A673 (cell line): Measurements from ENCODE around the gene JMJD1C. TPM values are rescaled to one million over a fixed set of nuclear protein-coding genes. Genes with fewer than 3 reads are reported as not detected.

ENCODE experiments used
- BruUV-seq: library from RNA; stranded (reverse); fragments of 400-500 nt; replicated peaks from 2 replicates; lab custom pipeline; 2021; lab: Mats Ljungman, UMichigan
- CTCF ChIA-PET: fragments of 300-600 bp; sonication (Branson Sonifier 250); formaldehyde crosslinking; loops from one replicate; lab custom pipeline; 2022; ENCODE audit warnings: antibody characterized with exemption; lab: Charles Lee
- POLR2A ChIA-PET: fragments of 300-600 bp; sonication (Branson Sonifier 250); formaldehyde crosslinking; loops from one replicate; lab custom pipeline; 2022; ENCODE audit warnings: antibody characterized with exemption; ENCODE audit not compliant: low non-redundant PET; lab: Charles Lee
- DNase-seq: peaks from one replicate; pipeline ENCODE4 v3.0.0-alpha.2; 2015; ENCODE audit warnings: low spot score
- H3K27ac ChIP-seq: fragments of 200-600 bp; sonication (generic); 2 replicates; pipeline ENCODE4 v1.5.1; 2016; ENCODE audit warnings: mixed run types, low read depth, mild to moderate bottlenecking, mixed read lengths, antibody characterized with exemption, low read length; ENCODE audit not compliant: poor library complexity, severe bottlenecking
- H3K27me3 ChIP-seq: fragments of 200-600 bp; sonication (generic); replicated peaks from 2 replicates; pipeline ENCODE4 v1.6.1; 2017; ENCODE audit warnings: mixed run types, low read depth, mild to moderate bottlenecking, mixed read lengths, antibody characterized with exemption, low read length; ENCODE audit not compliant: insufficient read depth, poor library complexity
- H3K36me3 ChIP-seq: fragments of 200-600 bp; sonication (generic); 2 replicates; pipeline ENCODE4 v1.6.1; 2016; ENCODE audit warnings: mixed run types, mild to moderate bottlenecking, mixed read lengths, antibody characterized with exemption, low read length; ENCODE audit not compliant: insufficient read depth, poor library complexity, severe bottlenecking
- H3K4me1 ChIP-seq: fragments of 200-600 bp; sonication (generic); 2 replicates; pipeline ENCODE4 v1.6.1; 2017; ENCODE audit warnings: mixed run types, mild to moderate bottlenecking, mixed read lengths, antibody characterized with exemption, low read length; ENCODE audit not compliant: insufficient read depth, poor library complexity, severe bottlenecking
- H3K4me3 ChIP-seq: fragments of 200-600 bp; sonication (generic); 2 replicates; pipeline ENCODE4 v1.5.1; 2016; ENCODE audit warnings: low read depth, mixed run types, mild to moderate bottlenecking, mixed read lengths, low read length; ENCODE audit not compliant: poor library complexity, severe bottlenecking
- H3K9me3 ChIP-seq: fragments of 200-600 bp; sonication (generic); 2 replicates; pipeline ENCODE4 v1.6.1; 2016; ENCODE audit warnings: mixed run types, low read depth, mild to moderate bottlenecking, mixed read lengths, antibody characterized with exemption, low read length; ENCODE audit not compliant: poor library complexity, severe bottlenecking
- EZH2 ChIP-seq: fragments of 200-600 bp; sonication (generic); IDR thresholded peaks from 2 replicates; pipeline ENCODE4 v1.6.1; 2017; ENCODE audit warnings: borderline replicate concordance, low read depth, mild to moderate bottlenecking, mixed read lengths, antibody characterized with exemption, low read length; ENCODE audit not compliant: poor library complexity, severe bottlenecking
- intact Hi-C: fragments of 100-400 bp; cut with micrococcal nuclease; formaldehyde crosslinking; loops from one replicate; pipeline ENCODE4 v1.10.0; 2022; ENCODE audit not compliant: unreplicated experiment
- total RNA-seq: library from RNA; stranded (reverse); gene quantifications from 2 replicates; pipeline ENCODE4 v1.2.3, GENCODE V29; 2021
- TF ChIP-seq, protein P1 (sequence below): fragments of 300-800, 200-600 bp; sonication (generic); conservative IDR thresholded peaks from 2 replicates; pipeline ENCODE4 v1.5.1; 2017; ENCODE audit warnings: low read depth, mild to moderate bottlenecking, antibody characterized with exemption, low read length, moderate library complexity, mixed read lengths

The JMJD1C gene
- total RNA-seq, 1 experiment from 2014 or later: 71.4 TPM

DNA sequence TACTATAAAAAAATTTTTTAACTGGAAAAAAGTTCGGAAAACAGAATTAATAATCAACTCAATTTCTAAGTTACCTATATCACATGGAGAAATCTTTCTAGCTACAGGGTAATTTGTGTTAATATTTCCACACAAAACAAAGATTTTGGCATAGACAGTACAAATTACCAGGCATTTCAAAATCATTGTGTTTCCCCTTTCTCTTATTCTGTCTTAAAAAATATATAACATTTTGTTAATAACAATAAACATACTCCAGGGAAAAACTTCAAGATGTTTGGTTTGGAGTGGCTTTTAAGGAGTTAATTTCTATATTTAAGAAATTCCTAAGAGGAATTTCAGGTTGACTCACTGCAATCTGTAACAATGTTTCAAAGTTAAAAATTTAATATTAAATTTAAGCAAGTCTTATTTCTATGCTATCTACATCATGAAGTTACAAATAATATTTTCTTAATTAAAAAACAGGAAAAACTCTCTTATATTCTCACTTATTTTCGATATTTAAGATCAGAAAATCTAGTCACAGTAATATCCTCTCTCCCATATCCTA lies 200.0 kb downstream of the JMJD1C start:
- intact Hi-C loops: loop anchor here (2.0 to 10.0 kb wide), 5 partner anchors 48 to 449 kb away; partner anchors contain the start of genes JMJD1C and REEP3
- Histone ChIP-seq H3K9me3 (no peaks in the 10 kb centered on the region), H3K4me1 (peaks cover 34% of the 10 kb centered on the region), H3K27me3 (no peaks in the 10 kb centered on the region), H3K4me3 (peak overlapping the region; percentile 56), H3K36me3 (peaks cover 4% of the 10 kb centered on the region), H3K27ac (peak overlapping the region; percentile 90)
- POLR2A ChIA-PET: interaction anchor here (0.7 kb wide), 1 partner anchor 79 kb away, joined by 8 read pairs; no protein-coding TSS in a partner anchor
- TF ChIP-seq, protein P1, sequence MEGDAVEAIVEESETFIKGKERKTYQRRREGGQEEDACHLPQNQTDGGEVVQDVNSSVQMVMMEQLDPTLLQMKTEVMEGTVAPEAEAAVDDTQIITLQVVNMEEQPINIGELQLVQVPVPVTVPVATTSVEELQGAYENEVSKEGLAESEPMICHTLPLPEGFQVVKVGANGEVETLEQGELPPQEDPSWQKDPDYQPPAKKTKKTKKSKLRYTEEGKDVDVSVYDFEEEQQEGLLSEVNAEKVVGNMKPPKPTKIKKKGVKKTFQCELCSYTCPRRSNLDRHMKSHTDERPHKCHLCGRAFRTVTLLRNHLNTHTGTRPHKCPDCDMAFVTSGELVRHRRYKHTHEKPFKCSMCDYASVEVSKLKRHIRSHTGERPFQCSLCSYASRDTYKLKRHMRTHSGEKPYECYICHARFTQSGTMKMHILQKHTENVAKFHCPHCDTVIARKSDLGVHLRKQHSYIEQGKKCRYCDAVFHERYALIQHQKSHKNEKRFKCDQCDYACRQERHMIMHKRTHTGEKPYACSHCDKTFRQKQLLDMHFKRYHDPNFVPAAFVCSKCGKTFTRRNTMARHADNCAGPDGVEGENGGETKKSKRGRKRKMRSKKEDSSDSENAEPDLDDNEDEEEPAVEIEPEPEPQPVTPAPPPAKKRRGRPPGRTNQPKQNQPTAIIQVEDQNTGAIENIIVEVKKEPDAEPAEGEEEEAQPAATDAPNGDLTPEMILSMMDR: no peak
- TF ChIP-seq EZH2: no peak
- BruUV-seq: TSS peak; percentile 81
- CTCF ChIA-PET: no interaction called here
- no peak for DNase-seq

DNA sequence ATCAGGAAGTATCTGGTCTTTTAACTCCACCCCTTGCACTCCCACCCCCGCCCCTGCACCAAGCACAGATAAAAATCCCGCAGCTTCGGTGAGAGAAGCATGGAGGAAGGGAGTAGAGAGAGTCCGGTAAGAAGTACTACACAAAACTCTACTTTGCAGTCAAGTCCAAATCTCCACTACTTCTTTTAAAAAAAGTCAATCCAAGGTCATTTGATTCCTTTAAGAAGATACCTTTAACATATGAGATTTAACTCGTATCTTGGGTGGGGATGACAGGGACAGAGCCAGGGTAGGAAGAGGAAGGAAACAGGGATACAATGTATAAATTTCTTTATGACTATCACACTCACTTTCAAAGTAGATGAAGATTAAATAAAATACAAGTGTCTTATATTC lies 200.6 kb downstream of the JMJD1C start:
- ChIA-PET POLR2A (interaction anchor here (0.7 kb wide), 1 partner anchor 79 kb away, joined by 8 read pairs; no protein-coding TSS in a partner anchor), CTCF (interaction anchor here (0.6 kb wide), 1 partner anchor 282 kb away, joined by 4 read pairs; no protein-coding TSS in a partner anchor)
- peaks cover 6% of the 10 kb centered on the region for H3K36me3 ChIP-seq
- peak; percentile 80 for DNase-seq
- H3K27ac ChIP-seq: peak overlapping the region; percentile 90
- H3K4me1 ChIP-seq: peaks cover 31% of the 10 kb centered on the region
- no peaks in the 10 kb centered on the region for H3K9me3 ChIP-seq
- no peak for TF ChIP-seq EZH2
- TF ChIP-seq, protein P1: no peak
- no peaks in the 10 kb centered on the region for H3K27me3 ChIP-seq
- H3K4me3 ChIP-seq: peak overlapping the region; percentile 56
- no TSS peak for BruUV-seq
- intact Hi-C loops: loop anchor here (5.0 to 10.0 kb wide), 4 partner anchors 48 to 450 kb away; partner anchors contain the start of genes JMJD1C and REEP3

DNA sequence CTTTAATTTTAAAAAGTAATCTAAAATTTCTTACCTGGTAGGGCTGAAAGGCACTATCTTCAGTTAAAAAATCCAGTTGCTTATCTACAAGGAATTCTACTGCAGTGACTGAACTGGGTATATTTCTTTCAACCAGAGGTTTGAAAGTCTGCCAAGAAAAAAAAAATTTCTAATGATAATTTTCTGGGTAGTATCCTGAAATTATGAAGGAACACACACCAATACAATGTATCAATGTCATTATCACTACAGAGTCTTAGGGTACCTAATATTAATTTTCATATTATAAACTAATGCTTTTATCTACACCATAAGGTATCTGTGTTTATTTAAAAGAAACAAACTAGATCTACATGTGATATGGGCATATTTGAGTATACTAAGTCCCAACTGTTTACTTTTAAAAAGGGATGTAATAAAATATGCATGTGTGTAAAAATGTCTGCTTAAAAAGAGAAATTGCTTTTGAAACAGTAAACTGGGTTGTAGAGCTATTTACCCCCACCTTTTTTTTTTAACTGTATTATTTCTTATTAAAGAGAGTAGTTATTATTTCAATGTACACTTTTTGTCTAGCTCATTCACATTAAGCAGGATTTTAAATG lies 201.1 kb downstream of the JMJD1C start:
- POLR2A ChIA-PET: interaction anchor here (0.7 kb wide), 1 partner anchor 80 kb away, joined by 8 read pairs; no protein-coding TSS in a partner anchor

More for the DNA sequence above, 201.1 kb downstream of the JMJD1C start:
- no peaks in the 10 kb centered on the region for H3K9me3 ChIP-seq
- TF ChIP-seq EZH2: no peak
- TF ChIP-seq, protein P1: no peak
- intact Hi-C loops: loop anchor here (5.0 to 10.0 kb wide), 4 partner anchors 47 to 450 kb away; partner anchors contain the start of genes JMJD1C and REEP3
- H3K4me1 ChIP-seq: peaks cover 29% of the 10 kb centered on the region
- no peaks in the 10 kb centered on the region for H3K27me3 ChIP-seq
- BruUV-seq: no TSS peak
- CTCF ChIA-PET: interaction anchor here (0.6 kb wide), 1 partner anchor 282 kb away, joined by 4 read pairs; no protein-coding TSS in a partner anchor
- peak overlapping the region; percentile 90 for H3K27ac ChIP-seq
- peak; percentile 38 for DNase-seq
- H3K4me3 ChIP-seq: peak overlapping the region; percentile 56
- peaks cover 6% of the 10 kb centered on the region for H3K36me3 ChIP-seq
